Urinary bladder (tissue), 2 donors: ENCODE measurements around the gene MEAF6. TPM values are rescaled to one million over a fixed set of nuclear protein-coding genes. Genes with fewer than 3 reads are reported as not detected.

Experiments used
- polyA plus RNA-seq: library from polyadenylated mRNA; stranded (reverse); fragments of 200-250 nt; gene quantifications from one replicate; pipeline ENCODE4 v1.2.3, GENCODE V29; 2013
- small RNA-seq: library from RNA; depleted of rRNA; stranded (forward); fragments of <200 nt; gene quantifications from one replicate; pipeline ENCODE3, GENCODE V24; 2014
- total RNA-seq: library from RNA; depleted of rRNA; stranded (reverse); fragments of >200 nt; gene quantifications from one replicate; pipeline ENCODE4 v1.2.3, GENCODE V29; 2014
- donor health status: healthy.

The MEAF6 gene
- total and polyA plus RNA-seq, 2 donors = 62.5 to 65.5 TPM

Small RNAs within 50 kb of the gene (small RNA-seq; reads per million reads assigned to genes)
- gene AL034379.1 (not detected), gene MIR5581 (0.12 reads per million)

Other genes starting within 250 kb of the MEAF6 start
- 4.2 TPM for gene ZC3H12A, start 40.2 kb downstream of the MEAF6 start, total RNA-seq
- gene ZC3H12A, start 40.2 kb downstream of the MEAF6 start, polyA plus RNA-seq = 10.9 TPM
- 11.6 TPM for gene SNIP1, start 39.5 kb upstream of the MEAF6 start, total RNA-seq
- gene SNIP1, start 39.5 kb upstream of the MEAF6 start, polyA plus RNA-seq = 7.8 TPM
- gene DNALI1, start 42.2 kb upstream of the MEAF6 start, total RNA-seq = 2.0 TPM
- gene DNALI1, start 42.2 kb upstream of the MEAF6 start, polyA plus RNA-seq = 8.8 TPM
- gene GNL2, start 81.2 kb upstream of the MEAF6 start, total RNA-seq = 68.2 TPM
- gene GNL2, start 81.2 kb upstream of the MEAF6 start, polyA plus RNA-seq = 27.1 TPM
- gene RSPO1, start 120.1 kb upstream of the MEAF6 start, total RNA-seq = 0.21 TPM
- gene RSPO1, start 120.1 kb upstream of the MEAF6 start, polyA plus RNA-seq = 2.2 TPM
- 3.1 TPM for gene CDCA8, start 177.8 kb upstream of the MEAF6 start, total RNA-seq
- 1.3 TPM for gene CDCA8, start 177.8 kb upstream of the MEAF6 start, polyA plus RNA-seq